H7 (cell line): Measurements from ENCODE around the gene SETDB2. TPM values are rescaled to one million over a fixed set of nuclear protein-coding genes. Genes with fewer than 3 reads are reported as not detected.

Source experiments
- DNase-seq: peaks from one replicate; pipeline ENCODE4 v3.0.0; 2012
- H3K27me3 ChIP-seq: 2 replicates; pipeline ENCODE4 v1.6.0; 2011; ENCODE audit warnings: mild to moderate bottlenecking, low read length; ENCODE audit not compliant: control insufficient read depth, insufficient read depth
- H3K36me3 ChIP-seq: replicated peaks from 2 replicates; pipeline ENCODE4 v1.5.1; 2011; ENCODE audit warnings: low read length; ENCODE audit not compliant: control insufficient read depth, insufficient read depth
- H3K4me3 ChIP-seq: 2 replicates; pipeline ENCODE4 v1.5.1; 2011; ENCODE audit warnings: low read depth, mild to moderate bottlenecking, control low read depth, low read length, moderate library complexity; ENCODE audit not compliant: insufficient read depth
- total RNA-seq: library from RNA; depleted of rRNA; stranded (reverse); fragments of >200 nt; shearing (Covaris generic); gene quantifications from 2 replicates; pipeline ENCODE4 v1.2.3, GENCODE V29; 2014

The SETDB2 gene
- total RNA-seq, 1 experiment from 2014 or later, result 2.8 TPM

DNA sequence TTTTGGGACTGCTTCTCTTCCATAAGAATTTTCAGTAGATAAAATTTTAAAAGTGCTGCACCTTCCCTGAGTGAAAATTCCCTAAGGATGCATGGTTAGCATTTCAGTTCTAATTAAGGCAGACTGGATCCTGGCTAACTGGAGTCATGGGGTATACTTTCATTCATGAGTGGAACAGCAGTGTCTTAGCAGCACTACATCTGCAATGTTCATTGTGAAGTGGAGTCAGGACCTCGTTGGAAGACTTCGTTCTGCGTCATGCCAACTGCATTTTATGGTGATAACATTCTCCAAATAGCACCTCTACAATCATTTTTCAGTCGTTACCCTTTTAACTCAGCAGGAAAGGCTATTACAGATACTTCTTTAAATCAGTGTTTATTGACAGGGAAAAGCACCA lies 77.2 kb downstream of the SETDB2 start:
- no peak overlapping the region for H3K4me3 ChIP-seq
- H3K27me3 ChIP-seq, result no peaks in the 10 kb centered on the region
- H3K36me3 ChIP-seq, result no peaks in the 10 kb centered on the region; the same call in 1 of the 2 replicates
- no peak for DNase-seq

DNA sequence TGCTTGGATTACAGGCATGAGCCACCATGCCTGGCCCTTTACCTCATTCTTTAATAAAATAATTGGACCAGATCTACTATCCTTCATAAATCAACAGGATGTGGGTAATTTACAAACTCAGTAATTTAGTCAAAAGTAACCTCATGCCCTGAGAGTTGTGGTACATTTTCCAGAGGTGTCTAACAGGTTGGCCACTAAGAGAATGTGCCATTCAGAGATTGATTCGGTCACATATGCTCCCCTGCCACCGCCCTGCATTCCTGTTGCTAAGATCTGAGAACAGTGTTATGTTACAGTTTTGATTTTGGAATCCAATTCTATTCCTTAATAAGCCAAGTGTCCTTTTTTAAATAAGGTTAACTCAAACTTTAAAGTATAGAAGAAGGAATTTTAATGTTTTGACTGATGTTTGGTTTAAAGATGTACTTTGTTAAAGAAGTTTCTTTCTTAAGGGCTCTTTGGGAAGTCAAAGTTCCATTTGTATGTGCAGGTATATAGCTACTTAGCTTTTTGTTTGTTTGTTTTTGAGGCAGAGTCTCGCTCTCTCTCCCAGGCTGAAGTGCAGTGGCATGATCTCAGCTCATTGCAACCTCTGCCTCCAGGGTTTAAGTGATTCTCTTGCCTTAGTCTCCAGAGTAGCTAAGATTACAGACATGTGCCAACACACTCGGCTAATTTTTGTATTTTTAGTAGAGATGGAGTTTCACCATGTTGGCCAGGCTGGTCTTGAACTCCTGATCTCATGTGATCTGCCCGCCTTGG lies 80.8 kb downstream of the SETDB2 start:
- H3K4me3 ChIP-seq, result no peak overlapping the region
- DNase-seq, result no peak
- no peaks in the 10 kb centered on the region; the same call in 1 of the 2 replicates for H3K36me3 ChIP-seq
- H3K27me3 ChIP-seq, result no peaks in the 10 kb centered on the region

DNA sequence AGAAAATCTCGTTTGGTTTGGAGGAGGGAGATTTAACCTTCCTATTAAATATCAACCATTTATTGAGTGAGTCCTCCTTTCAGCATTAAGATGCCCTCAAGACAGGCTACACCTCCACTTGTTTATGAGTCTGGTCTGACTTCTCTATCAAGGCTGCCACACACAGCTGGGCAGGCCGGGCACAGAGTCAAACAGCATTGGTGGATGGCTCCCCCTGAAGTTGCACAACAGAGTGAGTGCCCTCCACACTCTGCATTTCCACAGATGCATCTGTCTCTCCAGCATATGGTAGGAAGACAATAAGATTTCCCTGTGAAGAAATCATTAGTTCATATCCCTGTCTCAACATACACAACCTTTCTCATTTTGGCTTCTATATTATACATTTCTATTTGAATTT lies 83.0 kb downstream of the SETDB2 start:
- H3K4me3 ChIP-seq, result no peak overlapping the region
- DNase-seq, result no peak
- no peaks in the 10 kb centered on the region; the same call in 1 of the 2 replicates for H3K36me3 ChIP-seq
- no peaks in the 10 kb centered on the region for H3K27me3 ChIP-seq

GRCh38 chr13:49528161-49528560 lies 84.1 kb downstream of the SETDB2 start:
- Histone ChIP-seq H3K27me3 (no peaks in the 10 kb centered on the region), H3K36me3 (no peaks in the 10 kb centered on the region; the same call in 1 of the 2 replicates), H3K4me3 (no peak overlapping the region)
- no peak for DNase-seq

GRCh38 chr13:49530457-49530856 lies 86.4 kb downstream of the SETDB2 start:
- DNase-seq, result no peak
- no peaks in the 10 kb centered on the region for H3K27me3 ChIP-seq
- no peak overlapping the region for H3K4me3 ChIP-seq
- H3K36me3 ChIP-seq, result no peaks in the 10 kb centered on the region; the same call in 1 of the 2 replicates

GRCh38 chr13:49532593-49532992 lies 88.5 kb downstream of the SETDB2 start:
- Histone ChIP-seq H3K27me3 (no peaks in the 10 kb centered on the region), H3K4me3 (no peak overlapping the region), H3K36me3 (no peaks in the 10 kb centered on the region; the same call in 1 of the 2 replicates)
- no peak for DNase-seq

GRCh38 chr13:49533011-49533410 lies 88.9 kb downstream of the SETDB2 start:
- DNase-seq, result no peak
- H3K36me3 ChIP-seq, result no peaks in the 10 kb centered on the region; the same call in 1 of the 2 replicates
- no peaks in the 10 kb centered on the region for H3K27me3 ChIP-seq
- H3K4me3 ChIP-seq, result no peak overlapping the region

DNA sequence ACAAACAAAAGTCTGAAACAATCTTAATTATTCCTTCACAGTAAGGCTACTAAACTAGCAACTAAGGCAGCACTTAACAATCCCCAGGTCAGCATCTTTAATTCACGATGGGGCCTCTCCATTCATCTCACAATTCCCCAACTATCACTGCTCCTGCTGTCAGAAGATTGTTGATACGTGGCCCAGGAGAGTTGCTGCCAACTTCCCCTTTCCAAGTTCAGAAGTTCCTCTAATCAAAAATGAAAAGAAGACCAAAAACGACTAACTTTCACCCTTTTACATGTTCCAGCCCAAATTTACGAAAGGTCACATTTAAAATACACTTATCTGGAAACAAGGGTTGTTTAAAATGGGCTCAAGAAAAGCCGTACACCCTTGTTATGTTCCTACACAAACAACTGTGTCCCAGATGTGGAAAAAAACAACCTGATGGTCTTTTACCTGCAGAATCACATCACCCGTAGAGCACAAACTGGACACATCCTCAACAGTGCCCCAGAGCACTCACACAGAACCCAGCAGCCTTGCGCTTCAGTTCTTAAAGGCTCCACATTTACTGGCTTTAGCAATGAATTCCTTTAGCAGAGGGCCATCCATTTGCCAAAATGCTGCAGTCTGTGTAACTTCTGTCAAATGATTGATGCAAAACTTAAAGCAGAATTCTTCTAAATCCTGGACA lies 89.7 kb downstream of the SETDB2 start:
- Histone ChIP-seq H3K4me3 (no peak overlapping the region), H3K27me3 (no peaks in the 10 kb centered on the region), H3K36me3 (no peaks in the 10 kb centered on the region; the same call in 1 of the 2 replicates)
- DNase-seq, result no peak

DNA sequence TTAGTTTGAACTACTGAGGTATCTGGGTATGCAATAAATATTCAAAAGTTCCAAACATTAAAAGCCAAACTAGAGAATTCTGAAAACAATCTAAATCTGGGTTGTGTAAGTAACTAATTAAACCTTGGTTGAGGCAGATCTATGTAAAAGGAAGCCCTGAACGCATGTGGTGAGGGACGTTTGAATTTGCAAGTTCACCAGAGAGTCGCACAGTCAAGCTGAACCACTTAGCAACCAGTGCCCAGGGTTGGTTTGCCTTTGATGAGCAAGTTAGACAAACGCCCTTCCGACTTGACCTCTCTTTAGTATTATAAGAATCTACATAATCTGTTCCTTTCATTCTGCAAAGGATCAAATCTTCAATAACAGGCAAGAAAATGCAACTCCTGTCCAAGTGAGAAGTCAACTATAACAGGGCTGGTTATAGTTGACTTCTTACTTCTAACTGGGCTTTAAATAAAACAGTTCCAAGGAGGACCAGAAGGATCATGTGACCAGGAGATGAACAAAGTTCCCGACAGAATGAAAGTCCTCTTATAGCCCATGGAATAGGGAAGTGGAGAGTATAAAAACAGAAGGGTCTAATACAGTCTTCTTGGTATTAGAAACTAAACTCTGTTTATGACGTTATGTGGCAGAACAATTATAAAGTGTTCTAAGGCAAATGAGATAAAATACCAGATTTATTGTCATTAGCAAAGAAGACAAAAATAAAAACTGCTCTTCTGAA lies 92.2 kb downstream of the SETDB2 start:
- H3K27me3 ChIP-seq, result no peaks in the 10 kb centered on the region
- peaks cover 8% of the 10 kb centered on the region for H3K36me3 ChIP-seq
- H3K4me3 ChIP-seq, result no peak overlapping the region
- no peak for DNase-seq

DNA sequence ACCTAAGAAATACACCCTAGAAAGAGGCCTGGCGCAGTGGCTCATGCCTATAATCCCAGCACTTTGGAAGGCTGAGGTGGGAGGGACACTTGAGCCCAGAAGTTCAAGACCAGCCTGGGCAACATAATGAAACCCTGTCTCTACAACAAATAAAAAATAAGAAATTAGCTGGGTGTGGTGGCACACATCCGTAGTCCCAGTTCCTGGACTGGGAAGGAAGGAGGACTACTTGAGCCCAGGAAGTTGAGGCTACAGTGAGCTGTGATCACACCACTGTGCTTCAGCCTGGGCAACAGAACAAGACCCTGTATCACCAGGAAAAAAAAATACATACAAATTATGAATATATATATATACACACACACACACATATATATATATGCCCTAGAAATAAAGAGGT lies 94.3 kb downstream of the SETDB2 start:
- no peak for DNase-seq
- Histone ChIP-seq H3K27me3 (no peaks in the 10 kb centered on the region), H3K36me3 (peaks cover 8% of the 10 kb centered on the region), H3K4me3 (no peak overlapping the region)

- DNase-seq, result no peak
- Histone ChIP-seq H3K27me3 (no peaks in the 10 kb centered on the region), H3K36me3 (peaks cover 8% of the 10 kb centered on the region), H3K4me3 (no peak overlapping the region)
Measured at GRCh38 chr13:49539313-49539712, 95.2 kb downstream of the SETDB2 start.

DNA sequence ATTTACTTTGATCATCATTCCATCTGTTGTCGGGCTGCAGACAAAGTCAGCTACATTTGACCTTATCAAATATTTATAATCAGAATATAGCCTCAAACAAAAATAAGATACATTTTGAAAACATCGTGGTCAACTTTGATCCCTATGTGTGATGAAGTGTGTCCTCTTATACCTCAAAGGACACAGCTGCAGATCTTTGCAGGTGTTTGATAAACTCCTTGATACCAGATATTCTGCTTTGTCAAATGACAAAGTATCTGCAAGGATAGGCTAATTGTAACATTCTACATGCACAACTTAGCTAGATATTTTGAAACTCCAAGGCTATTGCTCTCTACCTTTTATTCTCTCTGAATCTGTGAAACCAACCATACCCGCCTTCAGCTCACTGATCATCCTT lies 95.7 kb downstream of the SETDB2 start:
- no peak overlapping the region for H3K4me3 ChIP-seq
- H3K36me3 ChIP-seq, result peaks cover 8% of the 10 kb centered on the region

GRCh38 chr13:49540552-49540951 lies 96.5 kb downstream of the SETDB2 start:
- no peak overlapping the region for H3K4me3 ChIP-seq
- no peaks in the 10 kb centered on the region for H3K27me3 ChIP-seq
- no peak for DNase-seq
- H3K36me3 ChIP-seq, result peaks cover 8% of the 10 kb centered on the region

More for the DNA sequence above, 95.7 kb downstream of the SETDB2 start:
- DNase-seq, result no peak
- H3K27me3 ChIP-seq, result no peaks in the 10 kb centered on the region

DNA sequence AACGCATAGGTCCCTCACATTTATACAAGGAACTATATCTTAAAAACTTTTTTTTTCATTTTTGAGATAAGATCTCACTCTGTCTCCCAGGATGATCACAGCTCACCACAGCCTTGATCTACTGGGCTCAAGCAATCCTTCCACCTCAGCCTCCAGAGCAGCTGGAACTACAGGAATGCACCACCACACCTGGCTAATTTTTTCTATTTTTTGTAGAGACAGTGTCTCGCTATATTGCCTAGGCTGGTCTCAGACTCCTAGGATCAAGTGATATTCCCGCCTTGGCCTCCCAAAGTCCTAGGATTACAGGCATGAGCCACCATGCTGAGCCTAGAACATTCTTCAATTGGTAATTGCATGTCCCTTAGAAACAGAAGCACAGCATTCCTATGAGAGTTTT lies 99.6 kb downstream of the SETDB2 start:
- DNase-seq, result no peak
- Histone ChIP-seq H3K27me3 (no peaks in the 10 kb centered on the region), H3K4me3 (no peak overlapping the region), H3K36me3 (peaks cover 10% of the 10 kb centered on the region)
